A549 (cell line): ENCODE results near the gene PRCD. TPM values are rescaled to one million over a fixed set of nuclear protein-coding genes. Genes with fewer than 3 reads are reported as not detected.

Source experiments
- ATAC-seq, 2 experiments: fragments of 200-7000 bp in 1 of 2; fragments of >200 bp in 1 of 2; cut with Nextera tagmentation in 1 of 2; cut with Tn5 transposase in 1 of 2; 3 replicates each; pipeline versions ENCODE4 v1.8.0 to v1.9.1; 2018 to 2020; ENCODE audit warnings: mild to moderate bottlenecking in 1 of 2, moderate library complexity in 1 of 2
- CTCF ChIA-PET: fragments of 300-600 bp; sonication (Branson Sonifier 250); formaldehyde crosslinking; extraction: SDS; loops from one replicate; lab custom pipeline; 2021; ENCODE audit warnings: antibody characterized with exemption, inconsistent platforms; lab: Yijun Ruan, JAX
- POLR2A ChIA-PET: fragments of 350-600 bp; formaldehyde crosslinking; extraction: SDS; loops from one replicate; lab custom pipeline; 2021; ENCODE audit warnings: antibody characterized with exemption, inconsistent platforms; lab: Yijun Ruan, JAX
- DNase-seq, 2 experiments: peaks; one replicate each; pipeline versions ENCODE4 v3.0.0 to v3.0.0-alpha.2; 2011 to 2016; ENCODE audit warnings: low read depth in 1 of 2, low spot score in 1 of 2
- FAIRE-seq: peaks from 2 replicates; lab custom pipeline; 2011; peaks lifted over from hg19 to GRCh38; lab: Jason Lieb, UNC
- H3K27ac ChIP-seq, 2 experiments: fragments of >200 bp; sonication (Bioruptor Twin); formaldehyde crosslinking; 3 replicates each; pipeline ENCODE4 v1.5.1; 2016 to 2017
- H3K4me1 ChIP-seq: fragments of >200 bp; sonication (Bioruptor Twin); formaldehyde crosslinking; 3 replicates; pipeline ENCODE4 v1.6.1; 2016
- H3K4me2 ChIP-seq: fragments of >200 bp; sonication (Bioruptor Twin); formaldehyde crosslinking; 3 replicates; pipeline ENCODE4 v1.6.1; 2016
- H3K4me3 ChIP-seq: fragments of >200 bp; sonication (Bioruptor Twin); formaldehyde crosslinking; 3 replicates; pipeline ENCODE4 v1.5.1; 2016
- H3K9me3 ChIP-seq: fragments of >200 bp; sonication (Bioruptor Twin); formaldehyde crosslinking; 3 replicates; pipeline ENCODE4 v1.6.1; 2016
- CHD2 ChIP-seq: fragments of 150-350 bp; IDR thresholded peaks from 2 replicates; pipeline ENCODE4 v1.6.1; 2014; ENCODE audit warnings: low read length; ENCODE audit not compliant: partially characterized antibody
- CHD4 ChIP-seq: fragments of 200-600 bp; sonication (generic); IDR thresholded peaks from 2 replicates; pipeline ENCODE4 v1.6.1; 2016; ENCODE audit warnings: antibody characterized with exemption, mild to moderate bottlenecking, borderline replicate concordance
- EHF ChIP-seq: fragments of 250-450 bp; sonication (Bioruptor Pico); IDR thresholded peaks from 2 replicates; pipeline ENCODE4 v1.5.0; 2020; ENCODE audit warnings: mild to moderate bottlenecking
- EHMT2 ChIP-seq: fragments of 200-600 bp; sonication (generic); IDR thresholded peaks from 2 replicates; pipeline ENCODE4 v1.6.1; 2016; ENCODE audit warnings: antibody characterized with exemption, low read depth, mild to moderate bottlenecking, moderate library complexity
- EP300 ChIP-seq, 2 experiments: fragments of >200 bp; sonication (Bioruptor Twin); formaldehyde crosslinking; IDR thresholded peaks; 2 replicates in 1 of 2; 3 replicates in 1 of 2; pipeline ENCODE4 v1.6.1; 2016 to 2017
- FOSB ChIP-seq: fragments of 250-450 bp; sonication (Bioruptor Pico); IDR thresholded peaks from 2 replicates; pipeline ENCODE4 v1.5.0; 2020; ENCODE audit warnings: mild to moderate bottlenecking, moderate library complexity
- FOSL2 ChIP-seq, 2 experiments: fragments of 450-650 bp in 1 of 2; fragments of >200 bp in 1 of 2; sonication (Bioruptor Twin) in 1 of 2; formaldehyde crosslinking; IDR thresholded peaks; 2 replicates each; pipeline versions ENCODE4 v1.5.0 to v1.6.1; 2016 to 2020; ENCODE audit warnings: mild to moderate bottlenecking in 1 of 2, moderate library complexity in 1 of 2
- GATA3 ChIP-seq: IDR thresholded peaks from 2 replicates; pipeline ENCODE4 v1.6.1; 2012; ENCODE audit warnings: borderline replicate concordance
- HDAC2 ChIP-seq: fragments of 200-600 bp; sonication (generic); IDR thresholded peaks from 2 replicates; pipeline ENCODE4 v1.6.1; 2016
- HEYL ChIP-seq: fragments of 250-450 bp; sonication (Bioruptor Pico); IDR thresholded peaks from 2 replicates; pipeline ENCODE4 v1.8.0; 2021; ENCODE audit warnings: mild to moderate bottlenecking, moderate library complexity
- HOXA7 ChIP-seq: fragments of 250-450 bp; sonication (Bioruptor Pico); IDR thresholded peaks from 2 replicates; pipeline ENCODE4 v1.5.0; 2020; ENCODE audit warnings: mild to moderate bottlenecking, moderate library complexity
- MYC ChIP-seq: IDR thresholded peaks from 2 replicates; pipeline ENCODE4 v1.6.1; 2012; ENCODE audit warnings: mild to moderate bottlenecking, inconsistent platforms, low read length, improper control_type of control experiment, borderline replicate concordance
- NFE2L2 ChIP-seq: fragments of 150-350 bp; conservative IDR thresholded peaks from 2 replicates; pipeline ENCODE4 v1.6.1; 2014; ENCODE audit warnings: low read length
- NPAS2 ChIP-seq: fragments of 250-450 bp; sonication (Bioruptor Pico); IDR thresholded peaks from 2 replicates; pipeline ENCODE4 v1.8.0; 2022; ENCODE audit warnings: mild to moderate bottlenecking, moderate library complexity, borderline replicate concordance
- RARB ChIP-seq: fragments of 250-450 bp; sonication (Bioruptor Pico); IDR thresholded peaks from 2 replicates; pipeline ENCODE4 v1.8.0; 2021; ENCODE audit warnings: mild to moderate bottlenecking, moderate library complexity
- RCOR1 ChIP-seq: fragments of 150-350 bp; IDR thresholded peaks from 2 replicates; pipeline ENCODE4 v1.6.1; 2014; ENCODE audit warnings: antibody characterized with exemption, low read length, low read depth
- RFX5 ChIP-seq: fragments of 450-650 bp; IDR thresholded peaks from 2 replicates; pipeline ENCODE4 v1.7.1; 2014; ENCODE audit warnings: antibody characterized with exemption, mild to moderate bottlenecking, moderate library complexity
- RNF2 ChIP-seq: fragments of 200-600 bp; sonication (generic); IDR thresholded peaks from 2 replicates; pipeline ENCODE4 v1.6.1; 2016; ENCODE audit warnings: low read depth, mild to moderate bottlenecking, antibody characterized with exemption, moderate library complexity, borderline replicate concordance
- SMC3 ChIP-seq: fragments of >200 bp; sonication (Bioruptor Twin); formaldehyde crosslinking; IDR thresholded peaks from 3 replicates; pipeline ENCODE4 v1.6.1; 2018; ENCODE audit warnings: inconsistent platforms
- TP53 ChIP-seq: fragments of 250-450 bp; sonication (Bioruptor Pico); IDR thresholded peaks from 2 replicates; pipeline ENCODE4 v1.5.0; 2021; ENCODE audit warnings: mild to moderate bottlenecking, moderate library complexity
- ZC3H11A ChIP-seq: fragments of 450-650 bp; IDR thresholded peaks from 2 replicates; pipeline ENCODE4 v1.6.1; 2014; ENCODE audit warnings: antibody characterized with exemption, mild to moderate bottlenecking
- WGBS: methylation state at CpG from one replicate; pipeline ENCODE4 v1.1.6; 2017; ENCODE audit errors: missing lambda C conversion rate; 5-methylcytosine and 5-hydroxymethylcytosine counted together
- polyA plus RNA-seq, 4 experiments: library from polyadenylated mRNA; depleted of rRNA in 3 of 4; stranded (reverse); fragments of >200 nt; fragmentation: RNase III in 1 of 4; extraction: RNeasy Plus Mini Kit Qiagen cat#74134 plus additional on column Dnase treatment in 1 of 4; gene quantifications; 2 replicates in 3 of 4; 3 replicates in 1 of 4; pipeline ENCODE4 v1.2.3, GENCODE V29; 2011 to 2017
- TF ChIP-seq, protein P1 (sequence below): fragments of 250-450 bp; sonication (Bioruptor Pico); IDR thresholded peaks from 2 replicates; pipeline ENCODE4 v1.5.0; 2021; ENCODE audit warnings: mild to moderate bottlenecking, moderate library complexity, borderline replicate concordance
- TF ChIP-seq, protein P2 (sequence below): fragments of 250-450 bp; sonication (Bioruptor Pico); IDR thresholded peaks from 2 replicates; pipeline ENCODE4 v1.5.0; 2020; ENCODE audit warnings: low read depth, mild to moderate bottlenecking, moderate library complexity
- TF ChIP-seq, protein P3 (sequence below): IDR thresholded peaks from 2 replicates; pipeline ENCODE4 v1.6.1; 2012
- TF ChIP-seq, protein P4 (sequence below): fragments of >200 bp; sonication (Bioruptor Twin); formaldehyde crosslinking; IDR thresholded peaks from 3 replicates; pipeline ENCODE4 v1.5.1; 2016

Gene PRCD
- polyA plus RNA-seq, 2 of the 4 experiments (the other 2 are of a cell fraction): not detected

DNA sequence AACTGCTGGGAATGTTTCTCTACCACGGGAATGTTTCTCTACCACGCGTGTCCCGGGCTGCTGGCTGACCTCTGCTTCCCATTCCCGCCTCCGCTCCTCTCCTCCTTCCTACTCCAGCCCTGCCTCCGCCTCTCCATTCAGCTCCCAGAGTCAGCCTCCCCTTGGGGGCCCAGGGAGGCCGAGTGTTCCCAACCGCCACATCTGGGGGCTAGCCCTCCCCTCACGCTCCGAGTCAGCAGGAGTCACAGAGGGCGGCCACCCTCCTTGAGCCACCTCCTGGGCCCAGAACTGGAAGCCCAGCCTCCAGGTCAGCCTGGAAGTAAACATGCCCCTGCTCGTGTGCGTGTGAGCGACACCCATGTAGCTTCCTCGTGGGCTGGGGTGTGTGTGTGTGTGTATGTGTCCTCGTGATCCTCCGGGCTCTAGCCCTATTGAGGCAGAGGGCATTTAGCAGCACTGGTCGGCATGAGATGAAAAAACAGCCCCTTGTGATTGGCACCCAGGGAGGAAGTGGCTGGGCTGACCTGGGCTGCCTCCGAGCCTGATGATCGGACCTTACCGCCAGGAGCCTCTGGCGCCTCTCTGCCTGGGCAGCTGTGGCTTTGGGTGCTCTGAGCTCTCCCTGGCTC lies 9.6 kb upstream of the PRCD start:
- no peak for FAIRE-seq
- H3K4me1 ChIP-seq: peaks cover 15% of the 10 kb centered on the region
- no peaks in the 10 kb centered on the region for H3K9me3 ChIP-seq
- no peak overlapping the region for H3K4me3 ChIP-seq
- CTCF ChIA-PET: interaction anchor here (0.8 to 17.7 kb wide), 12 partner anchors 9 to 185 kb away, joined by 3 to 362 read pairs (median 12); partner anchors contain the start of genes CYGB, PRCD and ST6GALNAC2
- DNase-seq: no peak
- POLR2A ChIA-PET: no interaction called here
- peak overlapping the region; percentile 34; the same call in 2 of the 3 replicates for H3K4me2 ChIP-seq
- TF ChIP-seq RFX5: no peak
- no peak for TF ChIP-seq NPAS2
- no peak for TF ChIP-seq TP53 (CRISPR knock-in tag)
- no peak for TF ChIP-seq NFE2L2
- TF ChIP-seq FOSB (CRISPR knock-in tag): no peak
- no peak for TF ChIP-seq CHD2
- TF ChIP-seq EP300 (IDR thresholded peaks at IDR 0.05): no peak
- TF ChIP-seq, protein P1, sequence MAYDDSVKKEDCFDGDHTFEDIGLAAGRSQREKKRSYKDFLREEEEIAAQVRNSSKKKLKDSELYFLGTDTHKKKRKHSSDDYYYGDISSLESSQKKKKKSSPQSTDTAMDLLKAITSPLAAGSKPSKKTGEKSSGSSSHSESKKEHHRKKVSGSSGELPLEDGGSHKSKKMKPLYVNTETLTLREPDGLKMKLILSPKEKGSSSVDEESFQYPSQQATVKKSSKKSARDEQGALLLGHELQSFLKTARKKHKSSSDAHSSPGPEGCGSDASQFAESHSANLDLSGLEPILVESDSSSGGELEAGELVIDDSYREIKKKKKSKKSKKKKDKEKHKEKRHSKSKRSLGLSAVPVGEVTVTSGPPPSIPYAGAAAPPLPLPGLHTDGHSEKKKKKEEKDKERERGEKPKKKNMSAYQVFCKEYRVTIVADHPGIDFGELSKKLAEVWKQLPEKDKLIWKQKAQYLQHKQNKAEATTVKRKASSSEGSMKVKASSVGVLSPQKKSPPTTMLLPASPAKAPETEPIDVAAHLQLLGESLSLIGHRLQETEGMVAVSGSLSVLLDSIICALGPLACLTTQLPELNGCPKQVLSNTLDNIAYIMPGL (CRISPR knock-in tag): no peak
- no peak for TF ChIP-seq SMC3
- TF ChIP-seq HEYL: no peak
- no peak for TF ChIP-seq ZC3H11A
- TF ChIP-seq HDAC2: no peak
- TF ChIP-seq EHMT2: no peak
- TF ChIP-seq RNF2: no peak
- TF ChIP-seq, protein P2, sequence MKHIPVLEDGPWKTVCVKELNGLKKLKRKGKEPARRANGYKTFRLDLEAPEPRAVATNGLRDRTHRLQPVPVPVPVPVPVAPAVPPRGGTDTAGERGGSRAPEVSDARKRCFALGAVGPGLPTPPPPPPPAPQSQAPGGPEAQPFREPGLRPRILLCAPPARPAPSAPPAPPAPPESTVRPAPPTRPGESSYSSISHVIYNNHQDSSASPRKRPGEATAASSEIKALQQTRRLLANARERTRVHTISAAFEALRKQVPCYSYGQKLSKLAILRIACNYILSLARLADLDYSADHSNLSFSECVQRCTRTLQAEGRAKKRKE (CRISPR knock-in tag): no peak
- no peak for TF ChIP-seq MYC
- no peak for TF ChIP-seq GATA3
- TF ChIP-seq, all 56 proteins: peak for 0
- peak overlapping the region in 1 of 2 experiments; percentile 76; a peak in 4 of 6 replicates for H3K27ac ChIP-seq
- peak in 1 of 2 experiments; percentile 5; a peak in 2 of 6 replicates for ATAC-seq
- 92% methylated on average over 23 of the region's 23 CpGs for WGBS

DNA sequence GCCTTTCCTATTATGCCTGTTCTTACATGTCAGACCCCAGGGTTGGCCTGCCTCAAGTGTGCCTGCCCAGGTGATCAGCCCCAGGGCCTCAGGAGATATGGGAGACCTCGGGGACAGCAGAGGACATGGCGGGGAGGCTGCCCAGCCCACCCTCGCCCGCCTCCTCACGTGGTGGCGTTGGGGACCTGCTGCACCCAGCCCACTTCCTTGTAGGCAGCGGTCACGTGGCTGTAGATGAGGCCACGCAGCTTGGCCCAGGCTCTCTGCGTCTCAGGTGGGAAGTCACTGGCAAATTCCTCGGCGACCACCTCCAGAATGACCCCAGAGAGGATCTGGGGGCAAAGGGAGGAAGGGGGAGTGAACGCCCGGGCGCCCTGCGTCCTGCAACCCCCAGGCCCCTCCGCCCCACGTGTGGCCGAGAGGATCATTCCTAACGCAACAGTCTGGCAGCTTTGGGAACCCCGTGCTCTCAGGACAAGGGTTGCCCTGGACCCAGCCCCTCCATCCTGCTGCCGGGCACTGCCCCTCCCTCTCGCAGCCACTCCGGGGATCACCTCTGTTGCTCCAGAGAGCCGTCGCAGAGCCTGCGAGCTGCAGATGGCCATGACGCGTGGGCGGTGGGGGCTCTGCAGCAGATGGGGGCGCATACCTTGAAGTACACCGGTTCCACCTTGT lies 8.9 kb upstream of the PRCD start:
- Histone ChIP-seq H3K9me3 (no peaks in the 10 kb centered on the region), H3K4me1 (peaks cover 13% of the 10 kb centered on the region), H3K4me2 (no peak overlapping the region), H3K4me3 (no peak overlapping the region)
- FAIRE-seq (no peak), ATAC-seq (no peak), DNase-seq (no peak)
- 92% methylated on average over 31 of the region's 32 CpGs for WGBS
- TF ChIP-seq, protein P3, sequence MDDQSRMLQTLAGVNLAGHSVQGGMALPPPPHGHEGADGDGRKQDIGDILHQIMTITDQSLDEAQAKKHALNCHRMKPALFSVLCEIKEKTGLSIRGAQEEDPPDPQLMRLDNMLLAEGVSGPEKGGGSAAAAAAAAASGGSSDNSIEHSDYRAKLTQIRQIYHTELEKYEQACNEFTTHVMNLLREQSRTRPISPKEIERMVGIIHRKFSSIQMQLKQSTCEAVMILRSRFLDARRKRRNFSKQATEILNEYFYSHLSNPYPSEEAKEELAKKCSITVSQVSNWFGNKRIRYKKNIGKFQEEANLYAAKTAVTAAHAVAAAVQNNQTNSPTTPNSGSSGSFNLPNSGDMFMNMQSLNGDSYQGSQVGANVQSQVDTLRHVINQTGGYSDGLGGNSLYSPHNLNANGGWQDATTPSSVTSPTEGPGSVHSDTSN: no peak
- TF ChIP-seq RARB (CRISPR knock-in tag): no peak
- TF ChIP-seq CHD4: no peak
- TF ChIP-seq RNF2: no peak
- TF ChIP-seq, protein P4, sequence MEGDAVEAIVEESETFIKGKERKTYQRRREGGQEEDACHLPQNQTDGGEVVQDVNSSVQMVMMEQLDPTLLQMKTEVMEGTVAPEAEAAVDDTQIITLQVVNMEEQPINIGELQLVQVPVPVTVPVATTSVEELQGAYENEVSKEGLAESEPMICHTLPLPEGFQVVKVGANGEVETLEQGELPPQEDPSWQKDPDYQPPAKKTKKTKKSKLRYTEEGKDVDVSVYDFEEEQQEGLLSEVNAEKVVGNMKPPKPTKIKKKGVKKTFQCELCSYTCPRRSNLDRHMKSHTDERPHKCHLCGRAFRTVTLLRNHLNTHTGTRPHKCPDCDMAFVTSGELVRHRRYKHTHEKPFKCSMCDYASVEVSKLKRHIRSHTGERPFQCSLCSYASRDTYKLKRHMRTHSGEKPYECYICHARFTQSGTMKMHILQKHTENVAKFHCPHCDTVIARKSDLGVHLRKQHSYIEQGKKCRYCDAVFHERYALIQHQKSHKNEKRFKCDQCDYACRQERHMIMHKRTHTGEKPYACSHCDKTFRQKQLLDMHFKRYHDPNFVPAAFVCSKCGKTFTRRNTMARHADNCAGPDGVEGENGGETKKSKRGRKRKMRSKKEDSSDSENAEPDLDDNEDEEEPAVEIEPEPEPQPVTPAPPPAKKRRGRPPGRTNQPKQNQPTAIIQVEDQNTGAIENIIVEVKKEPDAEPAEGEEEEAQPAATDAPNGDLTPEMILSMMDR: no peak
- TF ChIP-seq HOXA7: no peak
- TF ChIP-seq RCOR1: no peak
- no peak for TF ChIP-seq EHF
- no peak for TF ChIP-seq FOSL2 (IDR thresholded peaks at IDR 0.05)
- TF ChIP-seq FOSL2 (CRISPR knock-in tag; IDR thresholded peaks at IDR 0.05): no peak
- TF ChIP-seq, all 56 proteins: peak for 0
- POLR2A ChIA-PET: no interaction called here
- H3K27ac ChIP-seq: peak overlapping the region in 1 of 2 experiments; percentile 76; a peak in 3 of 6 replicates
- CTCF ChIA-PET: interaction anchor here (1.1 to 17.7 kb wide), 8 partner anchors 11 to 184 kb away, joined by 3 to 362 read pairs (median 12); partner anchors contain the start of gene ST6GALNAC2
